Prostate gland (tissue), 2 donors: Measurements from ENCODE around the gene MARCHF7. TPM values are rescaled to one million over a fixed set of nuclear protein-coding genes. Genes with fewer than 3 reads are reported as not detected.
"Not testable (repeated sequence)": the region's sequence is repeated elsewhere in the genome, so short reads cannot be mapped to it uniquely, and the experiment has no call there.

Experiments used
- DNase-seq: peaks from one replicate; pipeline ENCODE4 v3.0.0-alpha.2; 2019; ENCODE audit warnings: low spot score
- H3K27ac ChIP-seq, 2 donors: fragments of 200-600 bp; sonication (generic); 2 replicates each; pipeline ENCODE4 v1.5.1; 2017 to 2019
- H3K27me3 ChIP-seq: fragments of 200-600 bp; sonication (generic); replicated peaks from 2 replicates; pipeline ENCODE4 v1.5.1; 2019; ENCODE audit not compliant: insufficient read depth
- H3K36me3 ChIP-seq, 2 donors: fragments of 200-600 bp; sonication (generic); 1 replicate in 1 of 2; 2 replicates in 1 of 2; pipeline versions ENCODE4 v1.5.1 to v1.8.1; 2017 to 2019
- H3K4me1 ChIP-seq: fragments of 200-600 bp; sonication (generic); replicated peaks from 2 replicates; pipeline ENCODE4 v1.5.1; 2019
- H3K4me3 ChIP-seq, 2 donors: fragments of 200-600 bp; sonication (generic); 2 replicates each; pipeline ENCODE4 v1.5.1; 2017 to 2019
- H3K9me3 ChIP-seq: fragments of 200-600 bp; sonication (generic); 2 replicates; pipeline ENCODE4 v1.5.1; 2017
- CTCF ChIP-seq, 4 experiments: fragments of 200-600 bp in 2 of 4; fragments of 450-650 bp in 2 of 4; sonication (generic) in 2 of 4; IDR thresholded peaks; 1 replicate in 3 of 4; 2 replicates in 1 of 4; pipeline ENCODE4 v1.5.1; 2016 to 2019; ENCODE audit warnings: antibody characterized with exemption in 4 of 4, mild to moderate bottlenecking in 2 of 4, moderate library complexity in 2 of 4
- POLR2A ChIP-seq: fragments of 450-650 bp; IDR thresholded peaks from one replicate; pipeline ENCODE4 v1.6.1; 2016; ENCODE audit warnings: antibody characterized with exemption, mild to moderate bottlenecking
- POLR2AphosphoS5 ChIP-seq: sonication (generic); formaldehyde crosslinking; IDR thresholded peaks from one replicate; pipeline ENCODE4 v1.6.1; 2017; ENCODE audit warnings: antibody characterized with exemption
- WGBS: methylation state at CpG from one replicate; pipeline ENCODE4 v1.1.5; 2018; 5-methylcytosine and 5-hydroxymethylcytosine counted together
- intact Hi-C: fragments of 100-400 bp; cut with DNase I; formaldehyde crosslinking; loops from one replicate; pipeline ENCODE4 v1.14.2; 2022
- total RNA-seq, 2 donors: library from RNA; depleted of rRNA; stranded (reverse); fragments of >200 nt; gene quantifications; one replicate each; pipeline ENCODE4 v1.1.0, GENCODE V29; 2016

The MARCHF7 gene
- total RNA-seq, 2 donors from 2014 or later, result 60.7 to 119 TPM

DNA sequence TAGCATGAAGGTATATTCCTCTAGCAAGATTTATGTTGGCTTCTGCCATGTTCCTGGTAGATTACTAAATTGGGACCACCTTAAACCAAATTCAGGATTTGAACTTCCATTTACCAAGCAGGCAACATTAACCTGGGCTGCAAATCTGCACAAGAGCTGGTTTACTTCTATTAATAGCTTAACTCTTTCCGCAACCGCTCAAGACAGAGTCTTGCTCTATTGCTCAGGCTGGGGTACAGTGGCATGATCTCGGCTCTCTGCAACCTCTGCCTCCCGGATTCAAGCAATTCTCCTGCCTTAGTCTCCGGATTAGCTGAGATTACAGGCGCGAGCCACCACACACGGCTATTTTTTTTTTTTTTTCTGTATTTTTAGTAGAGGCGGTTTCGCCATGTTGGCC lies 8.4 kb downstream of the MARCHF7 start:
- intact Hi-C loops, result no loop called here
- H3K27ac ChIP-seq, result no peak overlapping the region
- no peak for TF ChIP-seq CTCF (IDR thresholded peaks at IDR 0.05)
- no peak for TF ChIP-seq POLR2A
- TF ChIP-seq POLR2AphosphoS5, result no peak
- H3K27me3 ChIP-seq, result no peaks in the 10 kb centered on the region
- no peak for DNase-seq
- H3K9me3 ChIP-seq, result no peaks in the 10 kb centered on the region
- no peaks in the 10 kb centered on the region for H3K4me1 ChIP-seq
- H3K36me3 ChIP-seq, result no peaks in the 10 kb centered on the region
- no peak overlapping the region for H3K4me3 ChIP-seq
- WGBS, result 94% methylated on average over 10 of the region's 10 CpGs

- no peaks in the 10 kb centered on the region for H3K27me3 ChIP-seq
- H3K36me3 ChIP-seq, result no peaks in the 10 kb centered on the region
- H3K27ac ChIP-seq, result no peak overlapping the region
- intact Hi-C loops, result no loop called here
- 93% methylated on average over 2 of the region's 2 CpGs for WGBS
- no peak overlapping the region for H3K4me3 ChIP-seq
- DNase-seq, result no peak
- TF ChIP-seq POLR2A (no peak), CTCF (IDR thresholded peaks at IDR 0.05) (no peak), POLR2AphosphoS5 (no peak)
- H3K9me3 ChIP-seq, result no peaks in the 10 kb centered on the region
- H3K4me1 ChIP-seq, result no peaks in the 10 kb centered on the region
Measured at GRCh38 chr2:159722580-159722979, 10.3 kb downstream of the MARCHF7 start.

- H3K9me3 ChIP-seq, H3K4me1 ChIP-seq, H3K36me3 ChIP-seq, H3K27me3 ChIP-seq, DNase-seq, H3K27ac ChIP-seq, intact Hi-C loops, H3K4me3 ChIP-seq: not testable (repeated sequence)
- WGBS, result 87% methylated on average over 6 of the region's 6 CpGs
Measured at GRCh38 chr2:159724795-159725572, 12.7 kb downstream of the MARCHF7 start.

- intact Hi-C loops, result no loop called here
- no peak for DNase-seq
- H3K4me1 ChIP-seq, result no peaks in the 10 kb centered on the region
- TF ChIP-seq POLR2AphosphoS5, result no peak
- no peak for TF ChIP-seq CTCF (IDR thresholded peaks at IDR 0.05)
- TF ChIP-seq POLR2A, result no peak
- H3K27ac ChIP-seq, result no peak overlapping the region
- H3K9me3 ChIP-seq, result no peaks in the 10 kb centered on the region
- no peak overlapping the region for H3K4me3 ChIP-seq
- H3K36me3 ChIP-seq, result no peaks in the 10 kb centered on the region
- 92% methylated on average over 3 of the region's 3 CpGs for WGBS
- no peaks in the 10 kb centered on the region for H3K27me3 ChIP-seq
Measured at GRCh38 chr2:159725713-159726112, 13.4 kb downstream of the MARCHF7 start.

DNA sequence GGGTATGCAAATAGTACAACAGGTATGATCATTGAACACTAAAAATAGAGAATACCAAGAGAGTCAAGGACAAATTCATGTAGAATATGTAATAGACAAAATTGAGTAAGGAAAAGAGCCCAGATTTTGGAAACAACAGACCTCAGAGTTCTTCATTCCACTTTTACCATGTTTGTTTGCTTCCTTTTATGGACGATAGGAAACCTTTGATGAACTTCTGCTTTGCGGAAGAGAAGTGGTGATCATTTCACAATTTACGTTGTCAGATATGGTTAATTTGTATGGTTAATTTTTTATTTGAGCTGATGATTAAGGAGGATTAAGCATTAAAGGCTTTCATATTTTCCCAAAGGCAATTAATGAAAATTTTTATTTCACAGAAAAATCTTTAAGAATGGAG lies 16.3 kb downstream of the MARCHF7 start:
- Histone ChIP-seq H3K27me3 (no peaks in the 10 kb centered on the region), H3K27ac (no peak overlapping the region), H3K36me3 (peaks cover 0 to 4% of the 10 kb centered on the region in 2 donors), H3K4me1 (no peaks in the 10 kb centered on the region), H3K9me3 (no peaks in the 10 kb centered on the region), H3K4me3 (no peak overlapping the region)
- intact Hi-C loops, result no loop called here
- WGBS, result 65% methylated on average over 3 of the region's 3 CpGs
- no peak for DNase-seq
- TF ChIP-seq CTCF (IDR thresholded peaks at IDR 0.05), result no peak
- TF ChIP-seq POLR2AphosphoS5, result no peak
- TF ChIP-seq POLR2A, result no peak
